Astrocyte (in vitro differentiated cells and primary cell): Measurements from ENCODE around the gene RPP25. TPM values are rescaled to one million over a fixed set of nuclear protein-coding genes. Genes with fewer than 3 reads are reported as not detected.
A peak's percentile ranks its signal among the peaks of the same experiment; 100 is the strongest.

ENCODE experiments used
- DNase-seq: peaks from one replicate; pipeline ENCODE4 v3.0.0-alpha.2; 2010; ENCODE audit warnings: low read depth
- FAIRE-seq: peaks from 2 replicates; lab custom pipeline; 2011; peaks lifted over from hg19 to GRCh38; lab: Jason Lieb, UNC
- H2AFZ ChIP-seq: 2 replicates; pipeline ENCODE4 v1.6.0; 2012; ENCODE audit warnings: low read depth, low read length, inconsistent platforms
- H3K27ac ChIP-seq: 2 replicates; pipeline ENCODE4 v1.5.1; 2011; ENCODE audit warnings: low read depth, low read length, inconsistent platforms
- H3K27me3 ChIP-seq: 2 replicates; pipeline ENCODE4 v1.6.0; 2011; ENCODE audit warnings: low read length, inconsistent platforms; ENCODE audit not compliant: insufficient read depth
- H3K36me3 ChIP-seq: 2 replicates; pipeline ENCODE4 v1.5.1; 2011; ENCODE audit warnings: low read length, inconsistent platforms; ENCODE audit not compliant: insufficient read depth
- H3K4me1 ChIP-seq: 2 replicates; pipeline ENCODE4 v1.5.1; 2011; ENCODE audit warnings: low read length, inconsistent platforms; ENCODE audit not compliant: insufficient read depth
- H3K4me2 ChIP-seq: 2 replicates; pipeline ENCODE4 v1.6.0; 2012; ENCODE audit warnings: low read length, inconsistent platforms
- H3K4me3 ChIP-seq: 2 replicates; pipeline ENCODE4 v1.5.1; 2011; ENCODE audit warnings: low read depth, mild to moderate bottlenecking, low read length, inconsistent platforms; ENCODE audit not compliant: insufficient read depth
- H3K79me2 ChIP-seq: 2 replicates; pipeline ENCODE4 v1.6.0; 2012; ENCODE audit warnings: mild to moderate bottlenecking, low read length, inconsistent platforms; ENCODE audit not compliant: insufficient read depth
- H3K9ac ChIP-seq: 2 replicates; pipeline ENCODE4 v1.6.0; 2012; ENCODE audit warnings: mild to moderate bottlenecking, low read length, inconsistent platforms
- H3K9me3 ChIP-seq: 2 replicates; pipeline ENCODE4 v1.5.1; 2012; ENCODE audit warnings: low read depth, mild to moderate bottlenecking, low read length, inconsistent platforms; ENCODE audit not compliant: insufficient read depth
- H4K20me1 ChIP-seq: 2 replicates; pipeline ENCODE4 v1.6.0; 2012; ENCODE audit warnings: low read length, inconsistent platforms; ENCODE audit not compliant: insufficient read depth
- H3K27ac Mint-ChIP-seq: one replicate; pipeline ENCODE4 v1.8.0; 2021; ENCODE audit warnings: mild to moderate bottlenecking, mixed read lengths; ENCODE audit not compliant: unreplicated experiment
- H3K27me3 Mint-ChIP-seq: one replicate; pipeline ENCODE4 v1.8.0; 2021; ENCODE audit warnings: low read depth, mixed read lengths; ENCODE audit not compliant: unreplicated experiment
- H3K36me3 Mint-ChIP-seq: one replicate; pipeline ENCODE4 v1.8.0; 2021; ENCODE audit warnings: low read depth, mixed read lengths; ENCODE audit not compliant: unreplicated experiment
- H3K4me1 Mint-ChIP-seq: one replicate; pipeline ENCODE4 v1.8.0; 2021; ENCODE audit warnings: low read depth, mixed read lengths; ENCODE audit not compliant: unreplicated experiment
- H3K4me3 Mint-ChIP-seq: one replicate; pipeline ENCODE4 v1.8.0; 2021; ENCODE audit warnings: mild to moderate bottlenecking, moderate library complexity, mixed read lengths; ENCODE audit not compliant: unreplicated experiment
- H3K9me3 Mint-ChIP-seq: one replicate; pipeline ENCODE4 v1.8.0; 2021; ENCODE audit warnings: mild to moderate bottlenecking, mixed read lengths; ENCODE audit not compliant: unreplicated experiment
- CTCF ChIP-seq: IDR thresholded peaks from 2 replicates; pipeline ENCODE4 v1.5.1; 2011; ENCODE audit warnings: low read depth, mild to moderate bottlenecking, inconsistent platforms, low read length, moderate library complexity; ENCODE audit not compliant: insufficient read depth
- EZH2 ChIP-seq: IDR thresholded peaks from 2 replicates; pipeline ENCODE4 v1.6.1; 2012; ENCODE audit warnings: mild to moderate bottlenecking, low read length, inconsistent platforms; ENCODE audit not compliant: insufficient read depth
- total RNA-seq: library from RNA; stranded (reverse); gene quantifications from 2 replicates; pipeline ENCODE4 v1.2.1, GENCODE V29; 2021

RPP25 gene
- total RNA-seq, 1 donor from 2014 or later, result 4.1 TPM

GRCh38 chr15:74906067-74906449 lies 50.5 kb downstream of the RPP25 start:
- peak overlapping the region; percentile 96 for H3K4me3 Mint-ChIP-seq
- H3K9me3 ChIP-seq, result no peaks in the 10 kb centered on the region
- peaks cover 19% of the 10 kb centered on the region for H3K4me1 ChIP-seq
- H3K4me3 ChIP-seq, result peak overlapping the region; percentile 83
- no peaks in the 10 kb centered on the region for H3K9me3 Mint-ChIP-seq
- FAIRE-seq (no peak), DNase-seq (no peak)
- H3K9ac ChIP-seq, result peak overlapping the region; percentile 94
- peaks cover 23% of the 10 kb centered on the region for H3K4me1 Mint-ChIP-seq
- no peaks in the 10 kb centered on the region for H3K27me3 ChIP-seq
- H4K20me1 ChIP-seq, result peaks cover 38% of the 10 kb centered on the region
- H3K79me2 ChIP-seq, result peaks cover 24% of the 10 kb centered on the region
- no peaks in the 10 kb centered on the region for H3K27me3 Mint-ChIP-seq
- TF ChIP-seq CTCF, result no peak
- no peak for TF ChIP-seq EZH2
- H3K36me3 Mint-ChIP-seq, result peaks cover 17% of the 10 kb centered on the region
- H3K4me2 ChIP-seq, result peak overlapping the region; percentile 98
- peak overlapping the region; percentile 82 for H3K27ac ChIP-seq
- H3K27ac Mint-ChIP-seq, result peak overlapping the region; percentile 91
- H2AFZ ChIP-seq, result peak overlapping the region; percentile 99
- H3K36me3 ChIP-seq, result peaks cover 27% of the 10 kb centered on the region

Other genes with a start within 250 kb of the RPP25 start
- 0.58 and 0.91 TPM in 2 replicates for gene CYP1A1, start 231.2 kb downstream of the RPP25 start, total RNA-seq
- not detected in 2 replicates for gene CYP1A2, start 207.9 kb downstream of the RPP25 start, total RNA-seq
- gene CSK, start 174.7 kb downstream of the RPP25 start, total RNA-seq, result 45.4 and 49.8 TPM in 2 replicates
- gene LMAN1L, start 143.9 kb downstream of the RPP25 start, total RNA-seq, result 0.32 TPM in 1 of 2 replicates, not detected in the other
- not detected in 2 replicates for gene CPLX3, start 130.1 kb downstream of the RPP25 start, total RNA-seq
- gene ULK3, start 113.6 kb downstream of the RPP25 start, total RNA-seq, result 14.2 and 15.6 TPM in 2 replicates
- gene SCAMP2, start 83.4 kb downstream of the RPP25 start, total RNA-seq, result 56.4 and 58.7 TPM in 2 replicates
- gene MPI, start 66.7 kb downstream of the RPP25 start, total RNA-seq, result 25.9 and 29.2 TPM in 2 replicates
- gene FAM219B, start 49.9 kb downstream of the RPP25 start, total RNA-seq, result 86.4 and 97.1 TPM in 2 replicates
- gene COX5A, start 18.7 kb downstream of the RPP25 start, total RNA-seq, result 192 and 207 TPM in 2 replicates
- 18.7 and 23.1 TPM in 2 replicates for gene SCAMP5, start 38.8 kb upstream of the RPP25 start, total RNA-seq
- gene PPCDC, start 66.8 kb upstream of the RPP25 start, total RNA-seq, result 7.3 and 7.5 TPM in 2 replicates
- gene C15orf39, start 245.1 kb upstream of the RPP25 start, total RNA-seq, result 21.6 and 21.8 TPM in 2 replicates